ENCODE results near the gene SLC25A15.
A peak's percentile ranks its signal among the peaks of the same experiment; 100 is the strongest.

The SLC25A15 gene

GRCh38 chr13:40789275-40790153, at the start of gene SLC25A15:
Gene SLC25A15 (plus strand): TSS chr13:40789611. CDS start chr13:40793227, 3,616 bp downstream.
- peak; percentile 68 for DNase-seq

GRCh38 chr13:40749327-40749726, 40.1 kb upstream of the SLC25A15 start:
- DNase-seq = no peak

GRCh38 chr13:40755082-40755700, 34.2 kb upstream of the SLC25A15 start:
- no peak for DNase-seq

GRCh38 chr13:40756042-40756441, 33.4 kb upstream of the SLC25A15 start:
- no peak for DNase-seq

DNA sequence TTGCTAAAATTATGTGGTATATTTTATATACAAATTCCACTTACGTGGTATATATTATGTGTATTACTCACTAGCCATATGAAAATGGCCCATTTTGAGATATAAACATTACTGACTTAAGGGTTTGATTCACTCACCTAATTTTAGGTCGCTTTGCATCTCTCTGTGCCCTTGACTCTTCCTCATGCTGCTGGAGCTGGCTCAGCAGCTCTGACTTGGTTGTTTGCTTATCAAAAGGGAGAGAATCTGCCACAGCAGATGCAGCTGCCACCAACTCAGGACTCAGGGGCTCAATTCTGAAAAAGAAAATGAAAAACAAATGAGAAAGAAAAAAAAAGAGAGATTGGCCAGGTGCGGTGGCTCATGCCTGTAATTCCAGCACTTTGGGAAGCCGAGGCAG, 30.6 kb upstream of the SLC25A15 start:
- no peak for DNase-seq

DNA sequence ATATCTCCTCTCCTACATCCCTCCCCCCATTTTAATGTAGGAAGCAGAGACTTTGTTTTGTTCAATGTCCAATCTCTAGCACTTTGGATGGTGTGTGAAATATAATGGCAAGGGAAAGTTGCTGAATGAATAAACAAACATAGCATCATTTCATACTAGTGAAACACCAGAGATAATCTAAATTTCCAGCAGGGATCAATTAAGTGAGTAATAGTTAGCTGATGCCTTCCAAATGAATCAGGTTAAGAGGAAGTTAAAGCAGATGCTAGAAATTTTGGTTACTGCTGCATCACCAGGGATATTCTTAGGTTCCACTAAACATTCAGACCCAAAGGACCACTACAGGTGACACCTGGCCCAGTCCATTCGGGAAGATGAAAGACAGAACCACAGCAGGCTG, 26.6 kb upstream of the SLC25A15 start:
- no peak for DNase-seq

- peak; percentile 69 for DNase-seq
These were observed 24.6 kb upstream of the SLC25A15 start for GRCh38 chr13:40764587-40765403.

DNA sequence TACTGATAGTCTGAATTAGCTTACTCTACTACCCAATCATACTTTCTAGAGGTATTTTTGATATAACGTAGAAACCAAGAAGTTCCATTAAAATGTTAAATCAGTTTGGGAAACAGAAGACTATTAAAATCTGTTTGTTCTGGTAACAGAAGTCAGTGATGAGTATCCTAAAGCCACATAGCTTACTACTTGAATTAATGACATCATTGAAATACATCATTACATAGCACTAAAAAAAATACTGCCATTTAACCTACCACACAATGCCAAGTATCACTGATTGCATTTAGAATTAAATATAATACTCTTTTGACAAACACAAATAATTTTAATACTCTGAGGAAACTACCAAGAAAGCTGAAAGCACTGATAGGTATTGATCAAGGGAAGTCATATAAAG, 23.8 kb upstream of the SLC25A15 start:
- no peak for DNase-seq

DNA sequence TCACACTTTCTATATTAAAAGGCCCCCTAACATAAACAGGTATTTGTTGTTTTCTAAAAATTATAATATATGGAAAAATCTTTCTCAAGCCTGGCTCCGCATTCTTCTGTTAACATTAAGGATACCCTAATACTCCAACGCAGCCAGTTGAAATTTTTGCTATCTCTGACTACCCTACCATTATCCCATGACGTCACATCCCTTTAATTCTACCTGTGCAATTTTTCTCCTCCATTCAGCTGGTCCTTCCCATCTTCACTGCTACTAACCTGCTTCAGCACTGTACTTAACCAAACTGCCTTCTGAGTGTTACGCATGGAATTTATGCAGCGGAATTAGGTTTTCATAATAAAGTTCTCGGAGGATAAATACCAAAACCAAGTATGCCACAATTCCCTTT, 19.4 kb upstream of the SLC25A15 start:
- no peak for DNase-seq

- no peak for DNase-seq
These were observed 18.8 kb upstream of the SLC25A15 start for GRCh38 chr13:40770609-40770933.

DNA sequence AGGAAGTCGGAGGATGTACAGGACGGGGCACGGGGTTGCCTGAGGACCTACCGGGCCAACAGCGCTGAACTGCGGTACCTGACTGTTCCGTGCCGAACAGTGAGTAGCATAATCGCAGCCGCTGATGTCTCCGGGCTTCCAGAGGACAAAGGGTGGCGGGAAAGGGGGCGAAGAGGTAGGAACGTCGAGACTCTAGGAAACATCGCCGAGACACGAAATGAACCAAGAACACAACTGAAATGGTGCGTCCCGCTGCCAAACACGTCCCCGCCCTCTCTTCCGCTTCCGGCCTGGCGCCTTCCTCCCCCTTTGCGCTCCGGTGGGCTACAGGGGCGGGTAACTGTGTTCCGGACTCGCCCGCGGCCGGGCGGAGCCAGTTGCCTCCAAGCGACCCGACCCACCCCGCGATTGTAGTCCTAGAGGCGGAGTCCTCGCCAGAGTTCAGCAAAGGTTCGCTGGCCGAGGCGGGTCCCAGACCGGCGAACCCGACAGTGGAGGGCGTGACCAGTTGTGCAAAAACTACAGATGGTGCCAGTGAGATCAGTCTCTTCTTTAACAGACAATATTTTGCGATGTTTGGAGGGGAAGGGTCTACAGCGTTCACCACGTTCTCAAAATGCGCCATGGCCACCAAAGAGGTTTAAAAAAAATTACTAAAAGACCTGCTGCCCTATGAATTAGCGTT, 18.3 kb upstream of the SLC25A15 start, which contains the start of gene MRPS31:
Gene MRPS31 (minus strand): TSS at position 257 of the 685 bp plus-strand sequence. CDS start 54 bp downstream, at position 203.
- peak; percentile 96 for DNase-seq

DNA sequence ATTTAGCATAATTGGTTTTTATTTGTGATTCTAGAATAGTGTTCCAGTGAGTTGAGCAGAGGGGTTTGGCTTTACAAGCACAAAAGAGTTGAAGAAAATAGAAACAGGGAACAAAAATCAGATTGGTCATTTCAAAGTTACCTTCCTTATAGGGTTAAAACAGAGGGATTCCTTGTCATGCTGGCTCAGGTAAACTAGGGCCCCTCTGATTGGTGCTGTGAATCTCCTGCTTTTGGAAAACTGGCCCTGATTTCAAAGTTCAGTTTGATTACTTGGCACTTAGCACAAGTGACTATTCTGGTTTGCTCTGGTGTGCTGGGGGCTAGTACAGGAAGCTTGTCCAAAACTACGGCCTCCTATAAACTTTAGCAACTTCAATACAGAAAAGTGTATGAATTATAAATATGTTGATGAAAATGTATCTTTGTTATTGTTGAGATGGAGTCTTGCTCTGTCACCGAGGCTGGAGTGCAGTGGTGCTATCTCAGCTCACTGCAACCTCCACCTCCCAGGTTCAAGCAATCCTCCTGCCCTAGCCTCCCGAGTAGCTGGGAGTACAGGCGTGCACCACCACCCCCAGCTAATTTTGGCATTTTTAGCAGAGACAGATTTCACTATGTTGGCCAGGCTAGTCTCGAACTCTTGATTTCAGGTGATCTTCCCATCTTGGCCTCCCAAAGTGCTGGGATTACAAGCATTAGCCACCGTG, 16.5 kb upstream of the SLC25A15 start:
- DNase-seq = no peak

GRCh38 chr13:40774672-40775071, 14.7 kb upstream of the SLC25A15 start:
- no peak for DNase-seq

DNA sequence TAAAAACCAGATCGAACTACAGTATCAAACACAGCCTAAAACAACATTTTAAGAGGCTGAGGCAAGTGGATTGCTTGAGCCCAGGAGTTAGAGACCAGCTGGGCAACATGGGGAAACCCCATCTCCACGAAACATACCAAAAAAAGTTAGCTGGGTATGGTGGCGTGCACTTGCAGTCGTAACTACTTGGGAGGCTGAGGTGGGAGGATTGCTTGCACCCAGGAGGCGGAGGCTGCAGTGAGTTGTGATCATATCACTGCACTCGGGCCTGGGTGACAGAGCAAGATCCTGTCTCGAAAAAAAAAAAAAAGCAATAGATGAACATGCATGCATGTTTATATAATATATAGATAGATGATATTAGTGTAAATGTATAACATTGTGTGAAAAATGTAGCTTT, 13.2 kb upstream of the SLC25A15 start:
- DNase-seq = peak; percentile 30

GRCh38 chr13:40776681-40777165, 12.7 kb upstream of the SLC25A15 start:
- peak; percentile 79 for DNase-seq

DNA sequence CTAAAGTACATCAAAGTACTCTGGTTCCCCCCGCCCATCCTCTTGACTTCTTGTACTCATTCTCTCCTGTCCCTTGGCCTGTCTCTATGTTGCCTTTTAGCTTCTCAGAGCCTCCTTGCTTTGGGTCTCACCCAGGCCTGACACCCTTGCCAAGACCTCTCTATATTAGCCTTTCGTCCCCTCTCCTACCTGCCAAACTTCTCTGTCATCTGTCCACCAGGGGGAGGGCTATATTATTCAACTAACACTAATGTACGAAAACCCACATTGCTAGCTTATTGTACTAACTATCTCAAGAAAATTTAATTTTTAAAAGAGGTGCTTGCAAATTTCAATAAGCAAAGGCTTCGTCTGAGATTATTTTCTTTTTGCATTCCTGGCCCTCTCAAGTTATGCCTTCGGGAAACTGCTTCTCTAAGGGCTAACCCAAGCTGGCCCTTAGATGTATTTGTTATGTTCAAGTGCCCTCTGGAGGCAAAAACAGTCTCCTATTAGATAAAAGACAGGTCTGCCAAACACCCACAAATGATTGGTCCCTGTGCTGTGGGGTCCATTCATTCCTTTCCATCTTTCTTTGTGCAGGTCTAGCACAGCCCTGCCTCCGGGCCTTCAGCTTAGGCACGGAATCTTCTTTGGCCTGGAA, 12.1 kb upstream of the SLC25A15 start:
- peak; percentile 36 for DNase-seq

- no peak for DNase-seq
These were observed 11.6 kb upstream of the SLC25A15 start for GRCh38 chr13:40777809-40778175.

DNA sequence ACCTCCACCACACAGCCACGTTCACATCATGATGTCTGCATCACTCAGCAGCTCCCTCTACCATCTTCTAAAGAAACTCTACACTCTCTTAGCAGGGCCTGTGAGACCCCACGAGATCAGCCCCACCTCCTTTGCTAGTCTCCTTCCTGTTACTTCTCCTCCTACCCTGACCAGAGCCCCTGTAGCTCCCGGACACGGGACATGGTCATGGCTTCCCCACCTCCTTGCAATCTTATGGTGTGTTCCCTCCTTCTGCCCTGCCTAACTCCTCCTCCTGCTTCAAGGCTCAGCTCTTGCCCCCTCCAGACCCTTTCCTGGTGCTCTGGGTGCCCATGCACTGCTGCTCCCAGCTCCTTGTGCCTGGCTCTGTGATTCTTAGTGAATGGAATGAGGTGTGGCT, 10.4 kb upstream of the SLC25A15 start:
- DNase-seq = no peak

GRCh38 chr13:40779796-40780285, 9.6 kb upstream of the SLC25A15 start:
- no peak for DNase-seq

- no peak for DNase-seq
These were observed 8.5 kb upstream of the SLC25A15 start for GRCh38 chr13:40780822-40781401.

GRCh38 chr13:40781717-40782116, 7.7 kb upstream of the SLC25A15 start:
- DNase-seq = no peak
